Gastrocnemius medialis (tissue), 4 donors: ENCODE data around the gene BSN. TPM values are rescaled to one million over a fixed set of nuclear protein-coding genes. Genes with fewer than 3 reads are reported as not detected.
A peak's percentile ranks its signal among the peaks of the same experiment; 100 is the strongest.
"Not testable (repeated sequence)": the region's sequence is repeated elsewhere in the genome, so short reads cannot be mapped to it uniquely, and the experiment has no call there.

ENCODE experiments used
- ATAC-seq, 2 donors: fragments of 150-250 bp; one replicate each; pipeline ENCODE4 v1.9.1; 2016
- DNase-seq, 2 donors: peaks; one replicate each; pipeline ENCODE4 v3.0.0-alpha.2; 2019
- H3K27ac ChIP-seq, 4 donors: fragments of 200-600 bp; sonication (generic); 1 replicate in 1 of 4; 2 replicates in 3 of 4; pipeline ENCODE4 v1.5.1; 2016 to 2018; ENCODE audit warnings: mild to moderate bottlenecking in 2 of 4, moderate library complexity in 1 of 4
- H3K27me3 ChIP-seq, 3 donors: fragments of 200-600 bp; sonication (generic) in 2 of 3; 1 replicate in 1 of 3; 2 replicates in 2 of 3; pipeline versions ENCODE4 v1.5.1 to v1.6.0; 2016 to 2019; ENCODE audit warnings: mild to moderate bottlenecking in 1 of 3, moderate library complexity in 1 of 3
- H3K36me3 ChIP-seq, 2 donors: fragments of 200-600 bp; sonication (generic) in 1 of 2; one replicate each; pipeline ENCODE4 v1.5.1; 2017 to 2018
- H3K4me1 ChIP-seq, 2 donors: fragments of 200-600 bp; sonication (generic) in 1 of 2; one replicate each; pipeline ENCODE4 v1.5.1; 2016 to 2017; ENCODE audit warnings: mild to moderate bottlenecking in 2 of 2
- H3K4me3 ChIP-seq, 4 donors: fragments of 200-600 bp; sonication (generic) in 3 of 4; 1 replicate in 1 of 4; 2 replicates in 3 of 4; pipeline ENCODE4 v1.5.1; 2016 to 2019; ENCODE audit warnings: mild to moderate bottlenecking in 2 of 4
- H3K9me3 ChIP-seq, 3 donors: fragments of 200-600 bp; sonication (generic) in 2 of 3; 1 replicate in 1 of 3; 2 replicates in 2 of 3; pipeline ENCODE4 v1.5.1; 2016 to 2019
- CTCF ChIP-seq, 5 experiments: fragments of 450-650 bp in 3 of 5; fragments of 200-600 bp in 2 of 5; sonication (generic) in 2 of 5; IDR thresholded peaks in 4 of 5; conservative IDR thresholded peaks in 1 of 5; 1 replicate in 4 of 5; 2 replicates in 1 of 5; pipeline ENCODE4 v1.5.1; 2016 to 2019; ENCODE audit warnings: antibody characterized with exemption in 5 of 5, mild to moderate bottlenecking in 3 of 5, moderate library complexity in 3 of 5
- POLR2A ChIP-seq, 2 donors: fragments of 450-650 bp; IDR thresholded peaks; one replicate each; pipeline ENCODE4 v1.6.1; 2017; ENCODE audit warnings: antibody characterized with exemption in 2 of 2, mild to moderate bottlenecking in 2 of 2, moderate library complexity in 2 of 2
- in situ Hi-C, 4 donors: fragments of 200-750 bp; cut with MboI; loops; one replicate each; pipeline versions ENCODE4 v1.15.0 to v1.8.0; 2017; ENCODE audit warnings: low sequenced_read_pairs in 4 of 4
- intact Hi-C: fragments of 100-400 bp; cut with DNase I; formaldehyde crosslinking; loops from one replicate; pipeline ENCODE4 v1.15.1; 2023; ENCODE audit warnings: low total_unique reads
- total RNA-seq, 4 donors: library from RNA; depleted of rRNA; stranded (reverse); fragments of >200 nt; gene quantifications; one replicate each; pipeline versions ENCODE4 v1.1.0 to v1.2.3, GENCODE V29; 2016

Gene BSN
- total RNA-seq, 4 donors from 2014 or later: 0.10 to 0.24 (median 0.21) TPM

GRCh38 chr3:49695350-49696015 lies 141.2 kb downstream of the BSN start:
- H3K4me3 ChIP-seq, in situ Hi-C loops, H3K9me3 ChIP-seq, intact Hi-C loops, H3K27me3 ChIP-seq: not testable (repeated sequence)
- DNase-seq (peak in 1 of 2 donors; percentile 76), ATAC-seq (peak; percentile 76 to 83)
- TF ChIP-seq POLR2A (IDR thresholded peaks at IDR 0.05): peak in 1 of 2 donors; percentile 48
- H3K27ac ChIP-seq: peak overlapping the region; percentile 92 to 99 (median 96)
- peaks cover 0 to 18% of the 10 kb centered on the region in 2 donors for H3K36me3 ChIP-seq
- peaks cover 46 to 61% of the 10 kb centered on the region in 2 donors for H3K4me1 ChIP-seq

GRCh38 chr3:49699281-49699979 lies 145.2 kb downstream of the BSN start:
- in situ Hi-C loops (no loop called here), intact Hi-C loops (no loop called here)
- ATAC-seq: no peak
- peak overlapping the region in 2 of 4 donors; percentile 98 to 99 for H3K27ac ChIP-seq
- H3K4me3 ChIP-seq: no peak overlapping the region
- H3K4me1 ChIP-seq: peaks cover 8 to 23% of the 10 kb centered on the region in 2 donors
- H3K9me3 ChIP-seq: no peaks in the 10 kb centered on the region
- no peak for DNase-seq
- H3K27me3 ChIP-seq: no peaks in the 10 kb centered on the region
- TF ChIP-seq CTCF (IDR thresholded peaks at IDR 0.05 in 4 of 5, conservative IDR thresholded peaks at IDR 0.05 in 1 of 5) (no peak), POLR2A (IDR thresholded peaks at IDR 0.05) (no peak)
- H3K36me3 ChIP-seq: peaks cover 0 to 53% of the 10 kb centered on the region in 2 donors

- in situ Hi-C loops: no loop called here
Measured at GRCh38 chr3:49700014-49700413, 145.7 kb downstream of the BSN start.

GRCh38 chr3:49700453-49701128 lies 146.3 kb downstream of the BSN start:
- no peak overlapping the region for H3K4me3 ChIP-seq
- no peaks in the 10 kb centered on the region for H3K27me3 ChIP-seq
- H3K27ac ChIP-seq: peak overlapping the region in 3 of 4 donors; percentile 5 to 98 (median 40)
- no peak for ATAC-seq
- H3K9me3 ChIP-seq: no peaks in the 10 kb centered on the region
- peaks cover 0 to 12% of the 10 kb centered on the region in 2 donors for H3K4me1 ChIP-seq
- TF ChIP-seq CTCF (IDR thresholded peaks at IDR 0.05 in 4 of 5, conservative IDR thresholded peaks at IDR 0.05 in 1 of 5): no peak
- no peak for TF ChIP-seq POLR2A (IDR thresholded peaks at IDR 0.05)
- intact Hi-C loops: loop anchor here (5.0 kb wide), 1 partner anchor 207 kb away; no protein-coding TSS in a partner anchor
- no peak for DNase-seq
- in situ Hi-C loops: no loop called here
- H3K36me3 ChIP-seq: peaks cover 0 to 65% of the 10 kb centered on the region in 2 donors

More at GRCh38 chr3:49700014-49700413, 145.7 kb downstream of the BSN start:
- peaks cover 0 to 59% of the 10 kb centered on the region in 2 donors for H3K36me3 ChIP-seq
- H3K27ac ChIP-seq: peak overlapping the region in 2 of 4 donors; percentile 40 to 98
- ATAC-seq: no peak
- H3K4me3 ChIP-seq: no peak overlapping the region
- TF ChIP-seq POLR2A (IDR thresholded peaks at IDR 0.05) (no peak), CTCF (IDR thresholded peaks at IDR 0.05 in 4 of 5, conservative IDR thresholded peaks at IDR 0.05 in 1 of 5) (no peak)
- no peak for DNase-seq
- H3K9me3 ChIP-seq: no peaks in the 10 kb centered on the region
- intact Hi-C loops: loop anchor here (5.0 kb wide), 1 partner anchor 207 kb away; no protein-coding TSS in a partner anchor
- no peaks in the 10 kb centered on the region for H3K27me3 ChIP-seq
- H3K4me1 ChIP-seq: peaks cover 5 to 18% of the 10 kb centered on the region in 2 donors
